B cell (primary cell): ENCODE data around the gene TGM3. TPM values are rescaled to one million over a fixed set of nuclear protein-coding genes. Genes with fewer than 3 reads are reported as not detected.

Source experiments
- ATAC-seq: fragments of 200-7000 bp; cut with Tn5 transposase; one replicate; pipeline ENCODE4 v1.10.0; 2021; ENCODE audit warnings: low read depth, mild to moderate bottlenecking, moderate number of reproducible peaks, moderate library complexity
- CTCF ChIA-PET: fragments of 350-600 bp; sonication (Branson Sonifier 250); formaldehyde crosslinking; loops from one replicate; lab custom pipeline; 2021; ENCODE audit warnings: antibody characterized with exemption, inconsistent platforms; lab: Charles Lee
- POLR2A ChIA-PET: fragments of 350-600 bp; sonication (Branson Sonifier 250); formaldehyde crosslinking; loops from one replicate; lab custom pipeline; 2021; ENCODE audit warnings: antibody characterized with exemption; lab: Charles Lee
- DNase-seq: peaks from one replicate; pipeline ENCODE4 v3.0.0; 2013
- H2AFZ ChIP-seq: 2 replicates; pipeline ENCODE4 v1.6.1; 2012; ENCODE audit warnings: mild to moderate bottlenecking, low read depth, low read length; ENCODE audit not compliant: insufficient read depth, poor library complexity, severe bottlenecking
- H3K27ac ChIP-seq, 2 donors: 1 replicate in 1 of 2; 2 replicates in 1 of 2; pipeline ENCODE4 v1.5.1; 2012 to 2013; ENCODE audit warnings: low read length in 2 of 2, mild to moderate bottlenecking in 2 of 2, moderate library complexity in 1 of 2
- H3K27me3 ChIP-seq, 4 experiments: fragments of 200-600 bp in 1 of 4; sonication (generic) in 1 of 4; replicated peaks in 1 of 4; 1 replicate in 2 of 4; 2 replicates in 2 of 4; pipeline versions ENCODE4 v1.6.1 to v1.7.0; 2013 to 2016; ENCODE audit warnings: low read length in 3 of 4, mild to moderate bottlenecking in 2 of 4, mixed read lengths in 1 of 4, moderate library complexity in 1 of 4; ENCODE audit not compliant: insufficient read depth in 4 of 4, control insufficient read depth in 3 of 4; ENCODE audit errors: control extremely low read depth in 1 of 4
- H3K36me3 ChIP-seq, 2 experiments: replicated peaks in 1 of 2; 1 replicate in 1 of 2; 2 replicates in 1 of 2; pipeline versions ENCODE4 v1.6.1 to v1.7.1; 2013; ENCODE audit warnings: low read length in 1 of 2; ENCODE audit not compliant: insufficient read depth in 2 of 2, control insufficient read depth in 1 of 2; ENCODE audit errors: control extremely low read depth in 1 of 2, extremely low read depth in 1 of 2
- H3K4me1 ChIP-seq, 2 donors: fragments of 200-600 bp in 1 of 2; sonication (generic) in 1 of 2; 1 replicate in 1 of 2; 2 replicates in 1 of 2; pipeline versions ENCODE4 v1.5.1 to v1.6.1; 2013 to 2017; ENCODE audit warnings: low read length in 2 of 2; ENCODE audit not compliant: control insufficient read depth in 2 of 2, insufficient read depth in 2 of 2
- H3K4me2 ChIP-seq: replicated peaks from 2 replicates; pipeline ENCODE3; 2012; ENCODE audit warnings: mild to moderate bottlenecking, low read depth, low read length; ENCODE audit not compliant: poor library complexity, severe bottlenecking
- H3K4me3 ChIP-seq, 5 experiments: fragments of 200-600 bp in 1 of 5; sonication (generic) in 1 of 5; 1 replicate in 3 of 5; 2 replicates in 2 of 5; pipeline versions ENCODE4 v1.5.1 to v1.7.0; 2011 to 2016; ENCODE audit warnings: low read length in 4 of 5, mild to moderate bottlenecking in 4 of 5, low read depth in 2 of 5, control low read depth in 1 of 5, moderate library complexity in 1 of 5; ENCODE audit not compliant: insufficient read depth in 1 of 5; ENCODE audit errors: control extremely low read depth in 1 of 5, extremely low read depth in 1 of 5
- H3K79me2 ChIP-seq: fragments of 200-600 bp; sonication (generic); one replicate; pipeline ENCODE4 v1.6.0; 2016; ENCODE audit warnings: low read length; ENCODE audit not compliant: control insufficient read depth, insufficient read depth
- H3K9ac ChIP-seq: fragments of 200-600 bp; sonication (generic); 2 replicates; pipeline ENCODE4 v1.6.1; 2017; ENCODE audit warnings: mild to moderate bottlenecking, low read length, moderate library complexity
- H3K9me3 ChIP-seq, 3 donors: one replicate each; pipeline versions ENCODE4 v1.6.1 to v1.7.1; 2013; ENCODE audit warnings: low read length in 2 of 3; ENCODE audit not compliant: control insufficient read depth in 2 of 3, insufficient read depth in 1 of 3; ENCODE audit errors: control extremely low read depth in 1 of 3
- H4K20me1 ChIP-seq: 2 replicates; pipeline ENCODE4 v1.6.0; 2012; ENCODE audit warnings: mild to moderate bottlenecking, low read length; ENCODE audit not compliant: insufficient read depth, control insufficient read depth, poor library complexity, severe bottlenecking
- H3K27ac Mint-ChIP-seq: one replicate; pipeline ENCODE4 v1.8.0; 2021; ENCODE audit warnings: mixed read lengths
- H3K27me3 Mint-ChIP-seq: one replicate; pipeline ENCODE4 v1.8.0; 2021; ENCODE audit warnings: mixed read lengths
- H3K4me1 Mint-ChIP-seq: one replicate; pipeline ENCODE4 v1.8.0; 2021; ENCODE audit warnings: mixed read lengths
- H3K4me3 Mint-ChIP-seq: one replicate; pipeline ENCODE4 v1.8.0; 2021; ENCODE audit warnings: mixed read lengths
- H3K9me3 Mint-ChIP-seq: one replicate; pipeline ENCODE4 v1.8.0; 2022; ENCODE audit warnings: mixed read lengths; ENCODE audit not compliant: insufficient read depth
- CTCF ChIP-seq: fragments of 200-600 bp; IDR thresholded peaks from one replicate; pipeline ENCODE4 v1.8.0; 2022; ENCODE audit warnings: antibody characterized with exemption, mild to moderate bottlenecking
- EZH2 ChIP-seq: IDR thresholded peaks from 2 replicates; pipeline ENCODE4 v1.6.1; 2012; ENCODE audit warnings: borderline replicate concordance, low read depth, mild to moderate bottlenecking, moderate library complexity, low read length; ENCODE audit not compliant: insufficient read depth, poor library complexity, severe bottlenecking
- WGBS: methylation state at CpG from one replicate; pipeline ENCODE4 v1.1.5; 2013; ENCODE audit warnings: missing lambda C conversion rate; ENCODE audit not compliant: insufficient coverage; 5-methylcytosine and 5-hydroxymethylcytosine counted together
- intact Hi-C: fragments of 100-400 bp; cut with micrococcal nuclease; formaldehyde crosslinking; loops from one replicate; pipeline ENCODE4 v1.10.0; 2022
- polyA plus RNA-seq: library from polyadenylated mRNA; depleted of rRNA; stranded (reverse); fragments of >200 nt; gene quantifications from 2 replicates; pipeline ENCODE4 v1.2.3, GENCODE V29; 2012
- total RNA-seq, 2 donors: library from RNA; stranded (reverse); fragments of 120-200 nt in 1 of 2; gene quantifications; 1 replicate in 1 of 2; 2 replicates in 1 of 2; pipeline versions ENCODE4 v1.2.3 to v1.2.4, GENCODE V29; 2013 to 2022

Gene TGM3
- total and polyA plus RNA-seq, 2 donors (not counting 1 experiment from before 2014, with no cell fraction given) = not detected

- TF ChIP-seq CTCF (no peak), EZH2 (no peak)
- Histone ChIP-seq H3K9me3 (no peaks in the 10 kb centered on the region), H3K4me2 (no peak overlapping the region), H3K27me3 (peaks cover 0 to 4% (median 0%) of the 10 kb centered on the region in 4 experiments), H3K27ac (no peak overlapping the region), H3K4me1 (no peaks in the 10 kb centered on the region), H3K9ac (no peak overlapping the region), H2AFZ (no peak overlapping the region), H3K4me3 (no peak overlapping the region), H3K36me3 (no peaks in the 10 kb centered on the region), H4K20me1 (no peaks in the 10 kb centered on the region), H3K79me2 (no peaks in the 10 kb centered on the region)
- no CpG with 5 or more reads among the region's 1 CpG for WGBS
- intact Hi-C loops = no loop called here
- CTCF ChIA-PET = no interaction called here
- H3K27me3 Mint-ChIP-seq = peaks cover 9% of the 10 kb centered on the region
- DNase-seq = no peak
- POLR2A ChIA-PET = no interaction called here
- no peak for ATAC-seq
- no peak overlapping the region for H3K27ac Mint-ChIP-seq
- H3K4me1 Mint-ChIP-seq = no peaks in the 10 kb centered on the region
- no peak overlapping the region for H3K4me3 Mint-ChIP-seq
- no peaks in the 10 kb centered on the region for H3K9me3 Mint-ChIP-seq
These were observed 19.8 kb upstream of the TGM3 start for GRCh38 chr20:2276015-2276414.

GRCh38 chr20:2279253-2279779, 16.5 kb upstream of the TGM3 start:
- intact Hi-C loops = no loop called here
- ChIA-PET CTCF (interaction anchor here (0.6 kb wide), 1 partner anchor 21 kb away, joined by 3 read pairs; no protein-coding TSS in a partner anchor), POLR2A (no interaction called here)
- Histone ChIP-seq H3K4me2 (no peak overlapping the region), H4K20me1 (no peaks in the 10 kb centered on the region), H3K79me2 (no peaks in the 10 kb centered on the region), H3K36me3 (no peaks in the 10 kb centered on the region), H3K27me3 (peaks cover 0 to 4% (median 0%) of the 10 kb centered on the region in 4 experiments), H3K4me3 (no peak overlapping the region), H3K9me3 (no peaks in the 10 kb centered on the region), H3K27ac (no peak overlapping the region), H2AFZ (no peak overlapping the region), H3K4me1 (no peaks in the 10 kb centered on the region), H3K9ac (no peak overlapping the region)
- Mint-ChIP-seq H3K4me1 (no peaks in the 10 kb centered on the region), H3K27ac (no peak overlapping the region), H3K4me3 (no peak overlapping the region), H3K27me3 (peaks cover 5% of the 10 kb centered on the region), H3K9me3 (no peaks in the 10 kb centered on the region)
- ATAC-seq (no peak), DNase-seq (no peak)
- WGBS = 94% methylated on average over 4 of the region's 5 CpGs
- TF ChIP-seq CTCF (no peak), EZH2 (no peak)
